HPDE6-E6E7 (cell line): Measurements from ENCODE around the gene KLHL15.

ENCODE experiments used
- DNase-seq: peaks from one replicate; pipeline ENCODE4 v3.0.0; 2011; ENCODE audit warnings: missing footprints; ENCODE audit errors: extremely low spot score

Gene KLHL15

GRCh38 chrX:23952984-23953907, 73.7 kb downstream of the KLHL15 start:
- DNase-seq: no peak

DNA sequence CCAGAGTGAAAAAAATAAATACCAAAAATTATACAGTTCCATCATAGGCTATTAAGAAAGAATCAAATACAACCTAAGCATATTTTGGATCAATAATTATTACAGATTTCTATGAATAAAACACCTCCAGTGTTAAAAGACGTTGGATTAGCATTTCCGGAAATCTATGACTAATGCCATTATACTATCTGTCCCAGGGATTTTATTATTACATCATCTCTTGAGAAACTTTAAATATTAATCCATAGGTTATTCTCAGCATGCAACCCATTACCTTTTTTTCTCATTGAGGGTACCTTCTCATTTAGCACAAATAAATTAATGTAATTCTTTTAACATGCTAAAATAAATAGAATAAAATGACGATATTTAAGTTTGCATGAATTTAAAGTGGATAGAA, 74.6 kb downstream of the KLHL15 start:
- DNase-seq: no peak

DNA sequence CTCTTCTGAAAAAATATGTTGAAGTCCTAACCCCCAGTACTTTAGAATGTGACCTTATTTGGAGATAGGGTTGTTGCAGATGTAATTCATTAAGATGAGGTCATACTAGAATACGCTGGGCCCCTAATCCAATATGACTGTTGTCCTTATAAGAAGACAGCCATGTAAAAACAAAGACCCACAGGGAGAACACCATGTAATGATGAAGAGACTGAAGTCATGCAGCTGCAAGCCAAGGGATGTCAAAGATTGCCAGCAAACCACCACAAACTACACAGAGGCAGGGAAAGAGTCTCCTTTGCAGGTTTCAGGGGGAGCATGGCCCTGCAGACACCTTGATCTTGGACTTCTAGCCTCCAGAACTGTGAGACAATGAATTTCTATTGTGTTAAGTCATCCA, 81.8 kb downstream of the KLHL15 start:
- no peak for DNase-seq

DNA sequence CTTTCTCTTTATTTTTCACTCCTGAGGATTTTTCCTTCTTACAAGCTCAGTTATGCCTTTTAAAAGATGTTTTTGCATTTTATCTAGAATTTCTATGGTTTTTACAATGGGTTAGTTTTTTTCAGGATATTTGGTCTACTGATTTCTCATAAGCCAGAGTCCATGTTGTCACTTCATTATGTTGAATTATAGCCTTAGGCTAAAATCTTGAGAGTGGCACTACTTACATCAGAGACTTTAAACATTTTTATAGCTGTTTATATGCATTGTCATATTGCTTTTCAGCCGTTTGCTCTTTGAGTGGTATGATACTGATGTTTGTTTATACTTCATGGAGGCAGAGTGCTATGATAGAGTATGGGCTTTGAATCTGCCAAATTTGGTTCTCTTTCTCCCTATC, 82.8 kb downstream of the KLHL15 start:
- no peak for DNase-seq

DNA sequence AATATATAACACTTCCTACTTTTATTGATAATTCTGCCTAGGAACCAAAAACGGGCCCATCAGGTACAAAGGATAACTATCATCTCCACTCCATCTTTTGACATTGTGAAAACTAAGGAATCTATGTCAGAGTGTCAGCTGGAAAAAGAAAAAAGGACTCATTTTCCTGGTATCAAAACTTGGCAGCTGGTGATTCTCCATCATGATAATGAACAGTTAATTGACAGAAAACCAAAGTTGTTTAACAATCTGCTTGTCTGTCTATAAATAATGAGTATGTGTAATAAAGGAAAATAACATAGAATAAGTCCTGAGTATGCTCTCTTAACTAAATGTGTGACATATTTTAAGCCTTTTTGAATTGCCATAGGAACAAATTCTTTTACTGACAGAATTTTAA, 87.8 kb downstream of the KLHL15 start:
- no peak for DNase-seq

- DNase-seq: no peak
Observed at GRCh38 chrX:23938690-23939089, 88.3 kb downstream of the KLHL15 start.

- DNase-seq: no peak
Observed at GRCh38 chrX:23937100-23937499, 89.9 kb downstream of the KLHL15 start.

GRCh38 chrX:23936180-23936579, 90.8 kb downstream of the KLHL15 start:
- no peak for DNase-seq

DNA sequence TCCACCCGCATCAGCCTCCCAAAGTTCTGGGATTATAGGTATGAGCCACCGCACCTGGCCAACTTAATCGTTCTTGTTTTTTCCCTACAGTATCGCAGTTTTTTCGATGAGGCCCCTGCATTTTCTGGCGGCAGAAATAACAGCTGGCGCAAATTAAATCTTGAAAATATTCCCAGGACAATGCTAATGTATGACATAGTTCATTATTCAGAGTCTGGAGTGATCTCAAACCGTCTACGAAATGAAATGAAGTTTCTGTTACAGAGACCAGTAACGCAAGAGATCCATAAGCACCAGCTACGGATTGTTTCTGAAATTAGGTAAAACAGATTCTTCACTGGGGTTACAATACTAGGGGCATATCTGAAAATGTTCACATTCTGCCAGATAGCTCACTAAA, 91.9 kb downstream of the KLHL15 start:
- no peak for DNase-seq
